Stimulated activated CD8-positive, alpha-beta memory T cell treated with anti-CD3 and anti-CD28 coated beads, Interleukin-15, amount 100 ng/mL, for 4 hours (primary cell): ENCODE data around the gene UBR2.
A peak's percentile ranks its signal among the peaks of the same experiment; 100 is the strongest.
"Not testable (repeated sequence)": the region's sequence is repeated elsewhere in the genome, so short reads cannot be mapped to it uniquely, and the experiment has no call there.

Source experiments
- DNase-seq, 2 donors: peaks; one replicate each; pipeline ENCODE4 v3.0.0-alpha.2; 2020; ENCODE audit warnings: low read depth in 2 of 2

The UBR2 gene

GRCh38 chr6:42618686-42619085, 54.9 kb downstream of the UBR2 start:
- no peak for DNase-seq

DNA sequence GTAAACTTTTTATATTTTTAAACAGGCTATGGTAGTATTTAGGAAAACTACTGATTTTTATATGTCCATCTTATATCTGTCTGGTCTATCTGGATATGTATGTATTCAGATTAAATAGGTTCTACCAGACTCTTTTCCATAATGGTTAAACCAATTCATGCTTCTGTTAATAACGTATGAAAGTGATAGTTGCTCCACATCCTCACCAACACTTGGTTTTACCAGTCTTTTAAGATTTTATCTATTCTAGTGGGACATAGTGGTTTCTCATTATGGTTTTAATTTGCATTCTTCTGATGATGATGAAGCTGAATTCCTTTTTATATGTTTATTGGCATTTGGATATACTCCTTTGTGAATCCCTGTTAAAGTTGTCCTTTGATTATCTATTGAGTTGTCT, 56.1 kb downstream of the UBR2 start:
- DNase-seq = no peak

DNA sequence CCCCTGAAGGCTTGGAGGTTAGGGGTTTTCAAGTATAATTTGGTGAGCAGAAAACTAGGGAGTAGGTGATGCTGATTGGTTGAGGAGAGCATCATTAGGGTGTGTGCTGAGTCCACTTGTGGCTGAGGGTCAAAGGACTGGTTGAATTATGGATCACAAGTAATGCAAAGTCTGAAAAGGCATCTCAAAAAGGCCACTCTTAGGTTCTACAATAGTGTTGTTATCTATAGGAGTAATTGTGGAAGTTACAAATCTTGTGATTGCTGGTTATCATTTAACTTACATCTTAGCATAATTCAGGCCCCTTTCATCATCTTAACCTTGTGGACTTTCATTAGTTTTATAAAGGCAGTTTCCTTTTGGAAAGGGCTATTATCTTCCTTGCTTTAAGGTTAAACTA, 60.8 kb downstream of the UBR2 start:
- DNase-seq = no peak

GRCh38 chr6:42627044-42627443, 63.2 kb downstream of the UBR2 start:
- DNase-seq = no peak

- DNase-seq = no peak
Measured at GRCh38 chr6:42627674-42628073, 63.8 kb downstream of the UBR2 start.

DNA sequence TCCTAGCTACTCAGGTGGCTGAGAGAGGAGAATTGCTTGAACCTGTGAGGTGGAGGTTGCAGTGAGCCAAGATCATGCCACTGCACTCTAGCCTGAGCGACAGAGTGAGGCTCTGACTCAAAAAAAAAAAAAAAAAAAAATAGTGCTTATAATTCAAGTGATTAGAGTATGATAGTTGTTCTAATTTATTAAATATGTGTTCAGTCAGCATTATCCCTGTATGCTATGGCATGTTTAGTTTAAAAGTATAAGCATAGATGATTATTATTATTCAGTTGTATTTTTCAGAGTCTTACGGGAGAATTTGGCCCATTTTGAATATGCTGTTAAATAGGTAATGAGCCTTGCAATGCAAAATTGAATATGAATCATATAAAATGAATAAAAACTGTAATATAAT, 64.8 kb downstream of the UBR2 start:
- DNase-seq = no peak

GRCh38 chr6:42629845-42630244, 66.0 kb downstream of the UBR2 start:
- no peak for DNase-seq

GRCh38 chr6:42637681-42638080, 73.9 kb downstream of the UBR2 start:
- no peak for DNase-seq

- no peak for DNase-seq
Measured at GRCh38 chr6:42642794-42643193, 79.0 kb downstream of the UBR2 start.

GRCh38 chr6:42644211-42644610, 80.4 kb downstream of the UBR2 start:
- no peak for DNase-seq

- no peak for DNase-seq
Measured at GRCh38 chr6:42652024-42652746, 88.4 kb downstream of the UBR2 start.

GRCh38 chr6:42653851-42654250, 90.0 kb downstream of the UBR2 start:
- DNase-seq = no peak

GRCh38 chr6:42659806-42660205, 96.0 kb downstream of the UBR2 start:
- no peak for DNase-seq

- DNase-seq = peak; percentile 51 to 69
Measured at GRCh38 chr6:42661540-42662153, 97.8 kb downstream of the UBR2 start.

GRCh38 chr6:42664718-42665117, 100.9 kb downstream of the UBR2 start:
- no peak for DNase-seq

DNA sequence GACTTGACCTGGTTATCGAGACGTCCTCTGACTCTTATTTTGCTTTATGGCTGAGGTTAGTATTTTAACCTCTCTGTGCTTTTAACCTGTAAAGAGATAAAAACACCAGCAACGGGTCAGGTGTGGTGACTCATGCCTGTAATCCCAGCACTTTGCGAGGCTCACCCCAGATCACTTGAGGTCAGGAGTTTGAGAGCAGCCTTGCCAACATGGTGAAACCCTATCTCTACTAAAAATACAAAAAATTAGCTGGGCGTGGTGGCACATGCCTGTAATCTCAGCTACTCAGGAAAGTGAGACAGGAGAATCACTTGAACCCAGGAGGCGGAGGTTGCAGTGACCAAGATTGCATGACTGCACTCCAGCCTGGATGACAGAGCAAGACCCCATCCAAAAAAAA, 110.5 kb downstream of the UBR2 start:
- DNase-seq = not testable (repeated sequence)

- DNase-seq = no peak
Measured at GRCh38 chr6:42674780-42675179, 111.0 kb downstream of the UBR2 start.

DNA sequence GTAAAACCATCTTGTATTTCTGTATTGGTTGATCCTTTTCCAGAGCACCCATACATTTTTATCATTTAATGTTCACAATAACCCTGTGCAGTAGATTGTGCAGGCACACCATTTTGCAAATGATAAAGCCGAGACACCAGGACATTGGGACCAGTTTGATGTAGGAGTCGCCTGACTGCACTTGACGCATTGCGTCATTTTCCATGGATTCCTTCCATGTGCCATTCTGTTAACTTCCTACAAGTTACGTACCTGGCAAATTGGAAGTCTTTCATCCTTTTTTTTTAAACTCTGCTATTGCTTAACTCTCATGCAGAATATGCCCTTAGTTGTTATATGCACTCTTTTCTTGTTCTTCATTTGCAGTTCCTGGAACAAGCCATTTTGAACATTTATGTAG, 115.5 kb downstream of the UBR2 start:
- DNase-seq = no peak

DNA sequence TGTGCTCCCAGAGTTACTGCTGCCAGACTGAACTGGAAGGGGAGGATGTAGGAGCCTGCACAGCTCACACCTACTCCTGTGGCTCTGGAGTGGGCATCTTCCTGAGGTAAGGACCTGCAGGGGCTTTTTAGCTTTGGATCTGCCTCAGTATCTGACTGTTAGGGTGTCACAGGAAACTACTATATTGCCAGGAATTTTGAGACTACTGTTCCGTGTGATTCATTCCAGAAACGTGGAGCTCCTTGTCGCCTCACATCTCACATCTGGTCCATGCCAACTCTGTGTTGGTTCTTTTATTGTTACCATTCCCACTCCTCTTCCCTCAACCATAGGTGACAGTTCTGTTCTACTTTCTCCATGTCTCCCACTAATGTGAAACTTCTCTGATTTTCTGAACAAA, 124.5 kb downstream of the UBR2 start:
- no peak for DNase-seq

DNA sequence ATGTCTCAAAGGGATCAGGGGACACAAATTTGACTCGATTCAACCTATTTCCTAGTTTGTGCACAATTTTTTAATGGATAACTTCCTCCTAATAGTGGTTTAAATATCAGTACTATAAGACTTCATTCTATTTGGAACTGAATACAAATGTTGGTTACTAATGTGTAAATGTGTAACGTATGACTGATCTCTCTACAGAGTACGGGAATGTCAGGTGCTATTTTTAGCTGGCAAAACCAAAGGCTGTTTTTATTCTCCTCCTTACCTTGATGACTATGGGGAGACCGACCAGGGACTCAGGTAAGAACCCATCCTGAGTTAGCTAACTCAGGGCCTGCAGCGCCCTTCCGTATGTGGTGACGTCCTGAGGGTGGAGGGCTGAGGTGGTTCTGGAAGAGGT, 125.5 kb downstream of the UBR2 start:
- DNase-seq = no peak

DNA sequence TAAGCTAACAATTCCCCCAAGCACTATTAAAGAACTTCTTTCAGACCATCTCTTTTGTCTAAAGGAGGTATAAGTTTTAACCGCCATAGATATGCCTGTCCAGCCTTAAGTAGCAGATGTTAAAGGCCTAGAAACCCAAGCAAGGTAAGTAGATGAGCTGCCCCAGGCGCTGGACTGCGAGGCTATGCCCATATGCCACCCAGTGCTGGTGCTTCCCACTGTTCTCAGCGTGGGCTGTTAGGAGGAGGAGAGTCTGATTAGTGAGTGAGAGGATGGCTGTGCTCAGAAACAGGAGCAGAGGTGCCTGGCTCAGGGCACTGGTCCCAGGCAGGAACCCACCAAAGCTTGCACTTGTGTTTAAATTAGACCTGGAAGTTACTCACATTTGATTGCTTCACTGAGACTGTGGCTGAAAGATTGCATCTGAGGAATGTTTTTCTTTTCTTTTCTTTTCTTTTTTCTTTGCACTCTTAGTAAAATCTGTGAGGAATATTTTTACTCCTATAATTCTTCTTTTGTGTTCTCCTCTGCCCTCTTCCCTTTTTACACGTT, 126.4 kb downstream of the UBR2 start:
- no peak for DNase-seq

- no peak for DNase-seq
Measured at GRCh38 chr6:42690872-42691271, 127.0 kb downstream of the UBR2 start.

DNA sequence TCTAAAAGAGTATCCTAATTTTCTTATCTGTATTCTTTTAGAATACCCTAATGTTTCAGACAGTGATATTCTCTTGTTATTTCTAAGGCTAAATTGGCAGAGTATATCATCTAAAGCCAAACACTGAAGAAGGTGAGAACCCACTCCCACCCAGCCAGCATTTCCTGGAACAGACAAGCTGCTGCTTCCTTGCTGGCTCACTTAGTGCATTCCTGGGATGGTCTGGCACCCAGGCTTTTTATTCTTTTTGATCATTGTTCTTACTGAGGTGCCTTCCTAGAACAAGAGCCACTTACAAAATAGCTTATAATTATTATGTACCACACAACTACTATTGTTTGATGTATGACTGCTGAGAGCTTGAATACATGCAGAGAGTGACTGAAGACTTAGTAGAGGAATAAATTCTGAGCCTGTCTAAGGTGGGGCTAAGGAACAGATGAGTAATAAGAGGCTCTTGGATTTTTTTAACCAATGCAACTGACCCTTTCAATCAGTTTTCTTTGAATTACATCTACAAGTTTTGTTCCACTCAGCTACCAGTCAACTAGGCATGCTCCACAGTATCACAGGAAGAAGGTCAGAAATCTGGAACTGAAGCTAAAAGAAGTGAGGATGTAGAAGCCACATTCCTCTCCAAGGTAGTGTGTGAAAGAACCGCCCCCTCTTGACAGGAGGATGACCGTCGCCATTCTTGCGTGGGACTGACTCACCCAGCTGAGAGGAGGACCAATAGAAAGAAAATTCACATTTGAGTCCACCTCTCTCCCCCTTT, 128.5 kb downstream of the UBR2 start:
- no peak for DNase-seq
